HEK293 (cell line): ENCODE results near the gene TKTL1.

ENCODE experiments used
- GLIS2 ChIP-seq: fragments of 450-650 bp; formaldehyde crosslinking; IDR thresholded peaks from 2 replicates; pipeline ENCODE4 v1.5.1; 2016; ENCODE audit warnings: missing biosample characterization, missing genetic modification characterization
- REPIN1 ChIP-seq: fragments of 450-650 bp; formaldehyde crosslinking; IDR thresholded peaks from 2 replicates; pipeline ENCODE4 v1.5.1; 2017; ENCODE audit warnings: missing biosample characterization, missing genetic modification characterization, low read depth

GRCh38 chrX:154350429-154351182 lies 55.0 kb downstream of the TKTL1 start:
- no peak; the same call in 1 of the 2 replicates for TF ChIP-seq GLIS2 (tag by site-specific recombination)
- no peak for TF ChIP-seq REPIN1 (tag by site-specific recombination)
